Neural cell (in vitro differentiated cells): ENCODE results near the gene SMG9.

ENCODE experiments used
- CTCF ChIP-seq: fragments of 450-650 bp; IDR thresholded peaks from 2 replicates; pipeline ENCODE4 v1.5.1; 2014; ENCODE audit warnings: antibody characterized with exemption, mild to moderate bottlenecking, moderate library complexity; ENCODE audit not compliant: poor library complexity, severe bottlenecking
- EP300 ChIP-seq: fragments of 450-650 bp; conservative IDR thresholded peaks from 2 replicates; pipeline ENCODE4 v1.6.1; 2014; ENCODE audit warnings: antibody characterized with exemption, mild to moderate bottlenecking, moderate library complexity; ENCODE audit not compliant: poor library complexity, severe bottlenecking
- EZH2 ChIP-seq: fragments of 200-600, 300-800 bp; shearing (Covaris generic), sonication (generic); IDR thresholded peaks from 2 replicates; pipeline ENCODE4 v1.6.1; 2014; ENCODE audit warnings: antibody characterized with exemption, low read length, borderline replicate concordance, mild to moderate bottlenecking; ENCODE audit not compliant: insufficient read depth, poor library complexity, severe bottlenecking
- POLR2AphosphoS5 ChIP-seq: IDR thresholded peaks from 2 replicates; pipeline ENCODE4 v1.6.1; 2012
- RAD21 ChIP-seq: fragments of 450-650 bp; conservative IDR thresholded peaks from 2 replicates; pipeline ENCODE4 v1.6.1; 2014; ENCODE audit warnings: antibody characterized with exemption, mild to moderate bottlenecking, moderate library complexity

- TF ChIP-seq CTCF (no peak), RAD21 (no peak), EZH2 (no peak), EP300 (no peak), POLR2AphosphoS5 (no peak)
These were observed 11.9 kb upstream of the SMG9 start for GRCh38 chr19:43766755-43767043.
